K562 (cell line): ENCODE measurements around the gene RSPH9. TPM values are rescaled to one million over a fixed set of nuclear protein-coding genes. Genes with fewer than 3 reads are reported as not detected.

Experiments used
- BACH1 ChIP-seq: fragments of 200-800 bp; sonication (Bioruptor generic); IDR thresholded peaks from 2 replicates; pipeline ENCODE4 v1.6.1; 2016; ENCODE audit warnings: missing genetic modification characterization, missing compliant biosample characterization
- KAT2B ChIP-seq: IDR thresholded peaks from one replicate; pipeline ENCODE4 v1.6.1; 2012; ENCODE audit warnings: low read depth, mild to moderate bottlenecking, control low read depth, inconsistent platforms, low read length, moderate library complexity
- KDM2B ChIP-seq: fragments of 250-450 bp; sonication (Bioruptor Pico); IDR thresholded peaks from 2 replicates; pipeline ENCODE4 v1.8.0; 2021; ENCODE audit warnings: mild to moderate bottlenecking, moderate library complexity
- MCM7 ChIP-seq, 2 experiments: fragments of 450-650 bp; IDR thresholded peaks; 2 replicates each; pipeline ENCODE4 v1.6.1; 2016 to 2018
- MECOM ChIP-seq: fragments of 250-450 bp; sonication (Bioruptor Pico); IDR thresholded peaks from 2 replicates; pipeline ENCODE4 v1.8.0; 2022; ENCODE audit warnings: inconsistent platforms
- NCOR1 ChIP-seq: fragments of 450-650 bp; IDR thresholded peaks from 2 replicates; pipeline ENCODE4 v1.6.1; 2016; ENCODE audit warnings: mild to moderate bottlenecking, moderate library complexity
- RERE ChIP-seq: sonication (generic); formaldehyde crosslinking; IDR thresholded peaks from 2 replicates; pipeline ENCODE4 v1.8.0; 2023; ENCODE audit warnings: missing genetic modification reagents, mild to moderate bottlenecking, borderline replicate concordance
- SETDB1 ChIP-seq: IDR thresholded peaks from one replicate; pipeline ENCODE4 v1.6.1; 2012; ENCODE audit warnings: low read length, control low read depth, inconsistent platforms
- XRCC4 ChIP-seq: IDR thresholded peaks from one replicate; pipeline ENCODE4 v1.6.1; 2011; ENCODE audit not compliant: insufficient read depth, insufficient read length; ENCODE audit errors: extremely low read depth
- ZNF253 ChIP-seq: fragments of 250-450 bp; sonication (Bioruptor Pico); conservative IDR thresholded peaks from 2 replicates; pipeline ENCODE4 v1.6.1; 2021; ENCODE audit warnings: mild to moderate bottlenecking
- polyA plus RNA-seq, 8 experiments: library from polyadenylated mRNA; depleted of rRNA in 4 of 8; stranded (reverse) in 5 of 8; unstranded in 3 of 8; fragments of >200 nt; fragmentation: Nextera tagmentation in 2 of 8; fragmentation: Illumina TruSeq in 1 of 8; extraction: Ambion mirVana in 2 of 8; extraction: Trizol in 1 of 8; gene quantifications; 2 replicates each; pipeline versions ENCODE4 v1.2.1 to v1.2.3, GENCODE V29; 2011 to 2014; ENCODE audit warnings: inconsistent platforms in 1 of 8, missing spikeins in 1 of 8
- total RNA-seq, 7 experiments: library from RNA; depleted of rRNA in 6 of 7; stranded (reverse); fragments of >200 nt in 6 of 7; fragmentation: Illumina TruSeq in 2 of 7; extraction: Trizol in 2 of 7; gene quantifications; 2 replicates each; pipeline versions ENCODE4 v1.2.1 to v1.2.3, GENCODE V29; 2011 to 2021; ENCODE audit warnings: low replicate concordance in 1 of 7
- TF ChIP-seq, protein P1 (sequence below): fragments of 200-400 bp; formaldehyde crosslinking; IDR thresholded peaks from 2 replicates; pipeline ENCODE4 v1.6.1; 2017; ENCODE audit warnings: mild to moderate bottlenecking, low read depth, low read length, moderate library complexity
- TF ChIP-seq, protein P2 (sequence below): fragments of 150-350 bp; IDR thresholded peaks from 2 replicates; pipeline ENCODE4 v1.6.1; 2014; ENCODE audit warnings: low read depth, mild to moderate bottlenecking, low read length, borderline replicate concordance
- TF ChIP-seq, protein P3 (sequence below): fragments of 250-450 bp; sonication (Bioruptor Pico); IDR thresholded peaks from 2 replicates; pipeline ENCODE4 v1.6.1; 2021; ENCODE audit warnings: mild to moderate bottlenecking
- TF ChIP-seq, protein P4 (sequence below): sonication (generic); IDR thresholded peaks from 2 replicates; pipeline ENCODE4 v1.6.1; 2016

Gene RSPH9
- total and polyA plus RNA-seq, 9 of the 15 experiments (the other 6 are each of a cell fraction or from before 2014, with no cell fraction given): 0.05 to 0.60 (median 0.39) TPM; not detected in 6

DNA sequence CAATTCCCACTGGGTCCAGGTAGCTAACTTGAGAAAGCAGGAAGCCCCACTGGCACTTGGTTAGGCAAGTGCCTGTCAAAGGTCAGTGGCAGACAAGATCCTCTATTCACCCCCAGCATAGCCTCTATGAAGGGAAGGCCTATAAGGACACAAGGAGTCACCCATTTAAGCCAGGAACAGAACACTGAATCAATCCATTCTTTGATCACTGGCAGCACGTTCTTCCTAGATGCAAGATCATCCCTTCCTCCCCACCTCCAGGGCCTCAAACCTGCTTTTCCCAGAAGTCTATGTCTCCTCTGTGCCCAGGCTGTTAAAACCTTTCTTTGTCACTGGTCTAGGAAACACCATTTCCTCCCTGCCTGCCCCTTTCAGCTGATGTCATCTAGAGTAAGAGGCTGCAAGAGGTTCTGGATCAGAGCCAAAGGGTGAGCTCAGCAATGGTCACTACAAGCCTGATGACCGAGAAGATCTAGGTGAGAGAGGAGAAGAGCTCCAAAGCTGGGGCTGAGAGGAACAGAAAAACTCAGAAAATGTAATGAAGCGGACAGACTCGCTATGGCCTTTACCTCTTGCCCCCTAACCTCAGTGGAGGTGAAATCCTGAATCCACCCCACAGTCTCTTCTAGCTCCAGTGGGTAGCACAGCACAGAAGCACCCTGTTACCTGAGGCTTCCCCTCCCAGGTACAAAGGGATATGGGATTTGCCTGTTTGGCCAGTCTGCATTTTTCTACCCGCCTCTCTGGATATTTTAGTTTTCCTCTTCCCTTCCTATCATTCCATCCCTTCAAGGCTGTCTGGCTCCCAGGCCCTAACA, 17.6 kb upstream of the RSPH9 start (continued):
- TF ChIP-seq, protein P1, sequence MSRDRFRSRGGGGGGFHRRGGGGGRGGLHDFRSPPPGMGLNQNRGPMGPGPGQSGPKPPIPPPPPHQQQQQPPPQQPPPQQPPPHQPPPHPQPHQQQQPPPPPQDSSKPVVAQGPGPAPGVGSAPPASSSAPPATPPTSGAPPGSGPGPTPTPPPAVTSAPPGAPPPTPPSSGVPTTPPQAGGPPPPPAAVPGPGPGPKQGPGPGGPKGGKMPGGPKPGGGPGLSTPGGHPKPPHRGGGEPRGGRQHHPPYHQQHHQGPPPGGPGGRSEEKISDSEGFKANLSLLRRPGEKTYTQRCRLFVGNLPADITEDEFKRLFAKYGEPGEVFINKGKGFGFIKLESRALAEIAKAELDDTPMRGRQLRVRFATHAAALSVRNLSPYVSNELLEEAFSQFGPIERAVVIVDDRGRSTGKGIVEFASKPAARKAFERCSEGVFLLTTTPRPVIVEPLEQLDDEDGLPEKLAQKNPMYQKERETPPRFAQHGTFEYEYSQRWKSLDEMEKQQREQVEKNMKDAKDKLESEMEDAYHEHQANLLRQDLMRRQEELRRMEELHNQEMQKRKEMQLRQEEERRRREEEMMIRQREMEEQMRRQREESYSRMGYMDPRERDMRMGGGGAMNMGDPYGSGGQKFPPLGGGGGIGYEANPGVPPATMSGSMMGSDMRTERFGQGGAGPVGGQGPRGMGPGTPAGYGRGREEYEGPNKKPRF: no peak
- TF ChIP-seq SETDB1 (no peak), XRCC4 (no peak), BACH1 (tag) (peak; percentile 93), NCOR1 (no peak), KAT2B (no peak), MECOM (CRISPR knock-in tag) (0 out of 2 replicates have a peak, but pooled peaks have one; percentile 11), KDM2B (no peak), ZNF253 (CRISPR knock-in tag) (no peak), MCM7 (IDR thresholded peaks at IDR 0.05) (0 out of 4 replicates have a peak, but pooled peaks of 1 of the 2 experiments have one; percentile 13), RERE (no peak)
- TF ChIP-seq, protein P2, sequence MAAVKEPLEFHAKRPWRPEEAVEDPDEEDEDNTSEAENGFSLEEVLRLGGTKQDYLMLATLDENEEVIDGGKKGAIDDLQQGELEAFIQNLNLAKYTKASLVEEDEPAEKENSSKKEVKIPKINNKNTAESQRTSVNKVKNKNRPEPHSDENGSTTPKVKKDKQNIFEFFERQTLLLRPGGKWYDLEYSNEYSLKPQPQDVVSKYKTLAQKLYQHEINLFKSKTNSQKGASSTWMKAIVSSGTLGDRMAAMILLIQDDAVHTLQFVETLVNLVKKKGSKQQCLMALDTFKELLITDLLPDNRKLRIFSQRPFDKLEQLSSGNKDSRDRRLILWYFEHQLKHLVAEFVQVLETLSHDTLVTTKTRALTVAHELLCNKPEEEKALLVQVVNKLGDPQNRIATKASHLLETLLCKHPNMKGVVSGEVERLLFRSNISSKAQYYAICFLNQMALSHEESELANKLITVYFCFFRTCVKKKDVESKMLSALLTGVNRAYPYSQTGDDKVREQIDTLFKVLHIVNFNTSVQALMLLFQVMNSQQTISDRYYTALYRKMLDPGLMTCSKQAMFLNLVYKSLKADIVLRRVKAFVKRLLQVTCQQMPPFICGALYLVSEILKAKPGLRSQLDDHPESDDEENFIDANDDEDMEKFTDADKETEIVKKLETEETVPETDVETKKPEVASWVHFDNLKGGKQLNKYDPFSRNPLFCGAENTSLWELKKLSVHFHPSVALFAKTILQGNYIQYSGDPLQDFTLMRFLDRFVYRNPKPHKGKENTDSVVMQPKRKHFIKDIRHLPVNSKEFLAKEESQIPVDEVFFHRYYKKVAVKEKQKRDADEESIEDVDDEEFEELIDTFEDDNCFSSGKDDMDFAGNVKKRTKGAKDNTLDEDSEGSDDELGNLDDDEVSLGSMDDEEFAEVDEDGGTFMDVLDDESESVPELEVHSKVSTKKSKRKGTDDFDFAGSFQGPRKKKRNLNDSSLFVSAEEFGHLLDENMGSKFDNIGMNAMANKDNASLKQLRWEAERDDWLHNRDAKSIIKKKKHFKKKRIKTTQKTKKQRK: no peak
- TF ChIP-seq, protein P3, sequence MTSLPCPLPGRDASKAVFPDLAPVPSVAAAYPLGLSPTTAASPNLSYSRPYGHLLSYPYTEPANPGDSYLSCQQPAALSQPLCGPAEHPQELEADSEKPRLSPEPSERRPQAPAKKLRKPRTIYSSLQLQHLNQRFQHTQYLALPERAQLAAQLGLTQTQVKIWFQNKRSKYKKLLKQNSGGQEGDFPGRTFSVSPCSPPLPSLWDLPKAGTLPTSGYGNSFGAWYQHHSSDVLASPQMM (CRISPR knock-in tag): no peak
- TF ChIP-seq, protein P4, sequence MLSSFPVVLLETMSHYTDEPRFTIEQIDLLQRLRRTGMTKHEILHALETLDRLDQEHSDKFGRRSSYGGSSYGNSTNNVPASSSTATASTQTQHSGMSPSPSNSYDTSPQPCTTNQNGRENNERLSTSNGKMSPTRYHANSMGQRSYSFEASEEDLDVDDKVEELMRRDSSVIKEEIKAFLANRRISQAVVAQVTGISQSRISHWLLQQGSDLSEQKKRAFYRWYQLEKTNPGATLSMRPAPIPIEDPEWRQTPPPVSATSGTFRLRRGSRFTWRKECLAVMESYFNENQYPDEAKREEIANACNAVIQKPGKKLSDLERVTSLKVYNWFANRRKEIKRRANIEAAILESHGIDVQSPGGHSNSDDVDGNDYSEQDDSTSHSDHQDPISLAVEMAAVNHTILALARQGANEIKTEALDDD: peak; percentile 12; the same call in 1 of the 2 replicates
